GM19438 (cell line): ENCODE results near the gene HRH4.
A peak's percentile ranks its signal among the peaks of the same experiment; 100 is the strongest.

ENCODE experiments used
- ATAC-seq: cut with Tn5 transposase; IDR thresholded peaks from one replicate; pipeline ENCODE4 v1.9.1; 2021; ENCODE audit warnings: low read depth; ENCODE audit not compliant: unreplicated experiment

The HRH4 gene

DNA sequence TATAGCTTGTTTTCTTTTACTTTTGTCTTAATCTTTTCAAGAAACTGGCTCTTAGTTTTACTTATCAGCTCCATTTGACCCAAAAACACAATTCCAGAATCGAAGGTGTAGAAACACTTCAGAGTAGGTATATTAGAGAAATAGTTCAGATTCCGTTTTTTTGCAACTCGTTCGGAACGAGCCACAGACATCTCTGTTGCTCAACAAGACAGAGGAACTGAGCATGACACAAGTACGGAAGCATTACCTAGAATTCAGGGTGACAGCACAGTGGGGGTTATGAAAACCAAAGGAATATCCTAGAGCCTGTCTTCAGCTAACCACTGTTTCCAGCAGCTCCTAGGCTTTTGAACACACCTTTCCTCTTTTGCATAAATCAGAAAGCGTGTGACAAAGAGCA is 5.0 kb downstream of the HRH4 start:
- ATAC-seq: no peak

DNA sequence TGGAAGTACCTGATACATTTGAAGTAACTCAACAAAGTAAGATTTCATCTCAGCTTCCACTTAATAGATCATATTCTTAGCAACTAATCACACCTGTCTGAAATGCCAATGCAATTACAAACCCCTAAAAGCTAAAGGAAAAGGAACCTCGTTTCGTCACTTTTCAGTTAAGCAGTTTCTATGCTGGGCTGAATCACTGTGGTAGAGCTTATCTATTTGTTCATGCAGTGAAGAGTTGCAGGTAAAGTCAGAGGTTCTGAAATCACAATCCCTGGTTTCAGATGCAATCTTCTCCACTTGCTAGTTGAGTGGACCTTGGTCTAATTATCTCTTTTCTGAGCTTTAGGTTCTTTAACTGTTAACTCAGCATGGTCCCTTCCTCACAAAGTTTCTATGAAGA is 6.3 kb downstream of the HRH4 start:
- no peak for ATAC-seq

- no peak for ATAC-seq
These were observed 9.7 kb downstream of the HRH4 start for GRCh38 chr18:24470022-24470618.

DNA sequence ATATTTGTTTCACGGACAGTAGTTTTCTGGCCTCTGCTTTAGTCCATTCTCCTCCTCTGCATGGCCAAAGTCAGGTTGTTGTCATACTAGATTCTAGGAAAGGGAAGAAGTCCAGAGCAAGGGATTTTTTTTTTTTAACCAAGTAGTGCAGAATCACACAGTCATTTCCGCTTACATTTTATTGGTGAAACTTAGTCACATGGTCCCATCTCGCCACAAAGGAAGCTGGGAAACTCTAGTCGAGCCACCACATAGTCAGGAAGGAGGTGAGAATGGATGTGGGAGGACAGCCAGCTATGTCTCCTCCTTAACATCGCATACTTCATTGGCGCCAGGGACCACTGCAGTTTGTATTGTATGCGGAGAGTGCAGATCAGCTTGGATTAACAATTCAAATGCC is 10.4 kb downstream of the HRH4 start:
- ATAC-seq: no peak

DNA sequence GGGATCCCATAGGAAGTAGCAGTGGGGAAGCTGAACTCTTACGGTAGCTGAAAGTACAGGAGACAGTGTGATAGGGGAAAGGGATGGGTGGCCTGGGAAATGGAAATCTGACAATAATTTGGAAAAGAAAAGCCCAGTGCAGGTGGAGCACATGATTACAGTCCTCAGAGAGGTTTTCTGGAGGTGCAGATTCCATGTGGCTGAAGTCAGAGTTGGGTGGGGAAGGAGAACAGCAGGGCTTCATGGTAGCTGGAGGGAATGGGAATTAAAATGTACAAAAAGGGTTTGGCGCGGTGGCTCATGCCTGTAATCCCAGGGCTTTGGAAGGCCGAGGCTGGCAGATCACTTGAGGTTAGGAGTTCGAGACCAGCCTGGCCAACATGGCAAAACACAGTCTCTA is 12.2 kb downstream of the HRH4 start:
- no peak for ATAC-seq

DNA sequence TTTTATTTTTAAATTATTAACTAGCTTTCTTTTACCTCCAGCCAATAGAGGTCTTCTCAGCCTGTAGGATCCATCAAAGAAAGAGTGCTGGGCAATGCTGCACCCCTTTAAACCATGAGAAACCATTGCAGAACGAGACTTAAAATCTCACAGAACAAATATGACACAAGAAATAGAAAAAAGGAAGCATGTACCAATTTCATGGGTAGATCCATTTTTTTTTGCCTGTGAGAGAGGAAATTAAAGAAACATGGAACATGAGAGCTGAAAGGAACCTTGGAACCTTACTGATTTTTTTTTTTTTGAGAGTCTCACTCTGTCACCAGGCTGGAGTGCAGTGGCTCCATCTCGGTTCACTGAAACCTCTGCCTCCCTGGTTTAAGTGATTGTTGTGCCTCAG is 14.0 kb downstream of the HRH4 start:
- no peak for ATAC-seq

GRCh38 chr18:24475926-24476589 is 15.6 kb downstream of the HRH4 start:
- ATAC-seq: no peak

DNA sequence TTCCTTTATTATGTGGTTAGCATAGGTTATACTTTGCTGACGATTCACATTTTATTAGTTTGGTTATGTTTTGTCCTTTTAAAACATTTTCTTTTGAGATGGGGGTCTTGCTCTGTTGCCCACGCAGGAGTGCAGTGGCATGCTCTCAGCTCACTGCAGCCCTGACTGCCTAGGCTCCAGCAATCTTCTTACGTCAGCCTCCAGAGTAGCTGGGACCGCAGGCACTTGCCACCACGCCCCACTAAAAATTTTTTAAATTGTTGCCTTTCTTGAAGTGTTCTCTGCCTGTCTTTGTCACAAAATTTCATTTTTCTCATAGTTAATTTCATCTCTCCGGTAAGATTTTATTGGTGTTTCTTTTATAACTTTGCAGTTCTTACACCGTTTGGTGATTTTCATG is 18.9 kb downstream of the HRH4 start:
- no peak for ATAC-seq

GRCh38 chr18:24482821-24483220 is 22.4 kb downstream of the HRH4 start:
- ATAC-seq: no peak

GRCh38 chr18:24485681-24486080 is 25.2 kb downstream of the HRH4 start:
- ATAC-seq: no peak

- no peak for ATAC-seq
These were observed 26.2 kb downstream of the HRH4 start for GRCh38 chr18:24486684-24487083.

DNA sequence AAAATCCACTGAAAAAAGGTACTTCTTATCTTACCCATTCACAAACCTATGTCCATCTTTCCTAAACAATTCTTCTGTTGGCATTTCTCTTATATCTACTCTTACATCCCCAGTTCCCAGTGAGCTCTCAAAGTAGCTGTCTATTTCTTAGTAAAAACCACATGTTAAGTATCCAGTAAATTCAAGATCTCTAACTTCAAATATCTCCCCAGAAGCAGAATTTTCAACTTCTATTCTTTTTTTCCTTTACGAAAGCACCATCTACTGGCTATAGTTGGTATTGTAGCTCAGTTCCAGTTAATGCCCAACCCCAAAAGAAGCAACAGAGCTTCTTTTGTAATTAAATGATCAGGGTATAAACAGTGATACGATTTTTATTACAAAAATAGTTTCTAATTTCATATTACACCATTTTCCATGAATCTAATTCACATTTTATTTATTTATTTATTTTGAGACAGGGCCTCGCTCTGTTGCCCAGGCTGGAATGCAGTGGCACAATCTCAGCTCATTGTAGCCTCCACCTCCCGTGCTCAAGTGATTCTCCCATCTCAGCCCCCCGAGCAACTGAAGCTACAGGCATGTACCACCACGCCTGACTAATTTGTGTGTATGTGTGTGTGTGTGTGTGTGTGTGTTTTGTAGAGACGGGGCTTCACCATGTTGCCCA is 28.5 kb downstream of the HRH4 start:
- ATAC-seq: no peak

GRCh38 chr18:24490539-24490938 is 30.1 kb downstream of the HRH4 start:
- no peak for ATAC-seq

DNA sequence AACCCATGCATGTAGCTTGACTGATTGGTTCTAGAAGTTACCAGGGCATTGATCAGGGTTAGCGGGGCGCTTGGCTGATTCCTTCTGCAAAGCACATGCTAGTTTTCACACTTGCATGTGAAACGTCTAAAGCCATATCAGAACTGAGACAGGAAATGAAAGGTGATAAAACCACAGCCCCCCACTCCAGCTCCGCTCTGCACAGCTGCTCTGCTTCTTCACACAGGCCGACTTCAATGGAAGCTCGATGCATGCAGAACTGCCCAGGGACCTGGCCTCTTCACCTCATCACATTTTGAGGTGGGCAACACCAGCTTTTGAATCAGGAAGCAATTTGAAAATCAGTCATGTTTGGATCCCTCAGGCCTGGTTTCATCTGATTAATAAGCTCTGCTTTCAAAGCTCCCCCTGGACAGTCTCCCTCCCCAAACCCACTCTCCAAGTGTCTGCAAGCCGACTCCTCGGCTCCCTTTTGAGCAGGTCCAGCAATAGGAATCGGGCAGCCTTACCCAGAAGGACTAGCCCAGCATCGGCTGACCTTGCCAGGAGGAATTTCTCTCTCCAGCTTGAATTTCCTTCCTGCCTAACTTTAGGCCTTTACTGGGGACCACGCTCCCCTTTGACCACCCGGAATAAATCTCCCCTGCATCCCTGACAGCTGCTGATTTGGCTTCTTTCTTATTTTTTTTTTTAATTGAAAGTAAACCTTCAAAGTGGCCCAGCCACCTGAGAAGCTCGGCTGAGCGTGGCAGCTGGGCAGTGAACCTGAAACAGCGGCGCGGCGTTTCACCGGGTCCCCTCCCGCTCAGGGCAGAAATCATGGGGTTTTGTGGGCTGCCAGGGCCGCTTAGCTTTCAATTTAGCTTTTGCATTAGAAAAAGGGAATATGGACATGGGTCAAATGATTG is 31.7 kb downstream of the HRH4 start:
- peak; percentile 82 for ATAC-seq

DNA sequence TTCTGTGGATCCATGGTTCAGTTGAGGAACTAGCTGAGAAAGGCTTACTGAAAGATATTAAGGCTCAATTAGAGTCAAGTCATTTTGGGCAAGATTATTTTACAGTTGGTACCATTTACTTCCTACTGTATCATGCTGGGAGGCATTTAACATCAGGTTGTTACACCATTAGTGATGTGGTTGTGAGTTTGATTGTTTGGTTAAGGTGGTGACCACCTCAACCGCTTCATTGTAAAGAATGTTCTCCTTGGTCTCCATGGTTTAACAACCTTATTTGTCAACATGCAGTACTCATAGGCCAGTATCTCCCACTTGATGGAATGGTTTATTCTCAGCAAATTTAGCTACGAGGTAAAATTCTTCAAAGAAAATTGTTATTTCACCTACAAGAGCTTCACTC is 34.1 kb downstream of the HRH4 start:
- no peak for ATAC-seq

DNA sequence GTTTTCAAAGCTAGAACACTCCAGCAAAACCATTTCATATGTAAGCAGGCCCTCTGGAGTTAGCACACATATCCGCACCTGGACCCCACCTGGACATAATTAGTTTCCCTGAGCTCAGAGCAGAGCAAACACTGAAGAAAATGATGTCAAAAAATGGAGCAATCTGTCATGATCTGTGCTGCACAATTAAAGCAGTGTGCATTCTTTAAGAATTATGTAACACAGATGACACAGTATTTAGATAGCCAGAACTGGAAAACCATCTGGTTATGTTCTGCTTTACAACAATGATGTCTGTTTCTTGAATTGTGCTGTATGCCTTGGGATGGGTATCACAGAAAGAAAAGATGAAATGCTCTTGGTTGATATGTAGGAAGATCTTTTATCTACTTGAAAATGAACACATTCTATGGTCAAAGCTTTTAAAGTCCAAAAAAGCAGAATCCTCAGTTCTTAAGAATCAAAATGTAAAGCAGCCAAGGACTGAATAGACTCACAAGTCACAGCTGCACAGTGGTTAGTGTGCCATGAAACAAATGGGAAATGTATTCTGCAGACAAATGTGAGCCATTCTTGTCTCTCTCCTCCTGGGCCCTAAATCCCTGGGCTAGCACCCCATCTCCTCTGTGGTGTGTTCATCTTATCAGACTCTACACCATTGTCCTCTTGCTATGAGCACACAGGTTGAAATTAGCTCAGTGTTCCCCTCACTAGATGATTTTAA is 36.8 kb downstream of the HRH4 start:
- no peak for ATAC-seq

GRCh38 chr18:24499814-24500213 is 39.4 kb downstream of the HRH4 start:
- ATAC-seq: no peak

GRCh38 chr18:24500217-24500616 is 39.8 kb downstream of the HRH4 start:
- ATAC-seq: no peak

GRCh38 chr18:24500766-24501165 is 40.3 kb downstream of the HRH4 start:
- ATAC-seq: no peak

GRCh38 chr18:24502667-24503523 is 42.5 kb downstream of the HRH4 start:
- no peak for ATAC-seq
